ENCODE data around the gene CTR9.

Gene CTR9

GRCh38 chr11:10780040-10780439 is 29.0 kb downstream of the CTR9 start:
- Mint-ChIP-seq H3K4me1 (ENCODE audit: low read depth) (no peaks in the 10 kb centered on the region), H3K27ac (no peak overlapping the region), H3K9me3 (no peaks in the 10 kb centered on the region), H3K27me3 (ENCODE audit: low read depth) (no peaks in the 10 kb centered on the region), H3K36me3 (ENCODE audit: low read depth) (peaks cover 32% of the 10 kb centered on the region), H3K4me3 (no peak overlapping the region)
- no peak for DNase-seq (ENCODE audit: low spot score)

GRCh38 chr11:10784232-10785145 is 33.4 kb downstream of the CTR9 start:
- Mint-ChIP-seq H3K4me3 (no peak overlapping the region), H3K27ac (no peak overlapping the region), H3K9me3 (no peaks in the 10 kb centered on the region), H3K36me3 (ENCODE audit: low read depth) (peaks cover 7% of the 10 kb centered on the region), H3K27me3 (ENCODE audit: low read depth) (no peaks in the 10 kb centered on the region), H3K4me1 (ENCODE audit: low read depth) (no peaks in the 10 kb centered on the region)
- no peak for DNase-seq (ENCODE audit: low spot score)

- Mint-ChIP-seq H3K36me3 (ENCODE audit: low read depth) (peaks cover under 1% of the 10 kb centered on the region), H3K4me1 (ENCODE audit: low read depth) (no peaks in the 10 kb centered on the region), H3K27ac (no peak overlapping the region), H3K4me3 (no peak overlapping the region), H3K9me3 (no peaks in the 10 kb centered on the region), H3K27me3 (ENCODE audit: low read depth) (peaks cover under 1% of the 10 kb centered on the region)
- DNase-seq (ENCODE audit: low spot score): no peak
Measured at GRCh38 chr11:10785146-10785474, 34.1 kb downstream of the CTR9 start.

GRCh38 chr11:10786451-10786850 is 35.4 kb downstream of the CTR9 start:
- no peak for DNase-seq (ENCODE audit: low spot score)
- H3K4me3 Mint-ChIP-seq: no peak overlapping the region
- H3K27ac Mint-ChIP-seq: no peak overlapping the region
- H3K9me3 Mint-ChIP-seq: no peaks in the 10 kb centered on the region
- H3K36me3 Mint-ChIP-seq (ENCODE audit: low read depth): no peaks in the 10 kb centered on the region
- H3K27me3 Mint-ChIP-seq (ENCODE audit: low read depth): peaks cover 10% of the 10 kb centered on the region
- H3K4me1 Mint-ChIP-seq (ENCODE audit: low read depth): no peaks in the 10 kb centered on the region

- Mint-ChIP-seq H3K27ac (no peak overlapping the region), H3K36me3 (ENCODE audit: low read depth) (peaks cover 22% of the 10 kb centered on the region), H3K9me3 (no peaks in the 10 kb centered on the region), H3K4me1 (ENCODE audit: low read depth) (peaks cover 17% of the 10 kb centered on the region), H3K4me3 (peak overlapping the region; percentile 7), H3K27me3 (ENCODE audit: low read depth) (peaks cover 19% of the 10 kb centered on the region)
- peak; percentile 77 for DNase-seq (ENCODE audit: low spot score)
Measured at GRCh38 chr11:10792385-10793068, 41.5 kb downstream of the CTR9 start.

- H3K9me3 Mint-ChIP-seq: no peaks in the 10 kb centered on the region
- H3K4me1 Mint-ChIP-seq (ENCODE audit: low read depth): peaks cover 18% of the 10 kb centered on the region
- H3K4me3 Mint-ChIP-seq: peak overlapping the region; percentile 57
- no peak overlapping the region for H3K27ac Mint-ChIP-seq
- peaks cover 19% of the 10 kb centered on the region for H3K27me3 Mint-ChIP-seq (ENCODE audit: low read depth)
- H3K36me3 Mint-ChIP-seq (ENCODE audit: low read depth): peaks cover 32% of the 10 kb centered on the region
- DNase-seq (ENCODE audit: low spot score): no peak
Measured at GRCh38 chr11:10793470-10794255, 42.6 kb downstream of the CTR9 start.

- Mint-ChIP-seq H3K27ac (no peak overlapping the region), H3K4me3 (no peak overlapping the region), H3K9me3 (no peaks in the 10 kb centered on the region), H3K27me3 (ENCODE audit: low read depth) (peaks cover 10% of the 10 kb centered on the region), H3K4me1 (ENCODE audit: low read depth) (peaks cover 41% of the 10 kb centered on the region), H3K36me3 (ENCODE audit: low read depth) (peaks cover 57% of the 10 kb centered on the region)
- DNase-seq (ENCODE audit: low spot score): no peak
Measured at GRCh38 chr11:10796191-10796590, 45.1 kb downstream of the CTR9 start.

GRCh38 chr11:10797001-10797400 is 46.0 kb downstream of the CTR9 start:
- Mint-ChIP-seq H3K4me3 (no peak overlapping the region), H3K9me3 (no peaks in the 10 kb centered on the region), H3K27me3 (ENCODE audit: low read depth) (peaks cover 4% of the 10 kb centered on the region), H3K36me3 (ENCODE audit: low read depth) (peaks cover 65% of the 10 kb centered on the region), H3K4me1 (ENCODE audit: low read depth) (peaks cover 48% of the 10 kb centered on the region), H3K27ac (no peak overlapping the region)
- no peak for DNase-seq (ENCODE audit: low spot score)

- Mint-ChIP-seq H3K4me1 (ENCODE audit: low read depth) (peaks cover 50% of the 10 kb centered on the region), H3K27ac (no peak overlapping the region), H3K27me3 (ENCODE audit: low read depth) (peaks cover 4% of the 10 kb centered on the region), H3K4me3 (no peak overlapping the region), H3K36me3 (ENCODE audit: low read depth) (peaks cover 70% of the 10 kb centered on the region), H3K9me3 (no peaks in the 10 kb centered on the region)
- no peak for DNase-seq (ENCODE audit: low spot score)
Measured at GRCh38 chr11:10797531-10797930, 46.5 kb downstream of the CTR9 start.

GRCh38 chr11:10798330-10798928 is 47.4 kb downstream of the CTR9 start:
- Mint-ChIP-seq H3K9me3 (no peaks in the 10 kb centered on the region), H3K27me3 (ENCODE audit: low read depth) (no peaks in the 10 kb centered on the region), H3K36me3 (ENCODE audit: low read depth) (peaks cover 77% of the 10 kb centered on the region), H3K4me3 (peak overlapping the region; percentile 24), H3K4me1 (ENCODE audit: low read depth) (peaks cover 46% of the 10 kb centered on the region), H3K27ac (no peak overlapping the region)
- DNase-seq (ENCODE audit: low spot score): no peak

GRCh38 chr11:10800292-10800691 is 49.2 kb downstream of the CTR9 start:
- DNase-seq (ENCODE audit: low spot score): no peak
- H3K4me1 Mint-ChIP-seq (ENCODE audit: low read depth): peaks cover 52% of the 10 kb centered on the region
- no peaks in the 10 kb centered on the region for H3K9me3 Mint-ChIP-seq

GRCh38 chr11:10803676-10804075 is 52.6 kb downstream of the CTR9 start:
- H3K27me3 Mint-ChIP-seq (ENCODE audit: low read depth): no peaks in the 10 kb centered on the region
- peaks cover 65% of the 10 kb centered on the region for H3K4me1 Mint-ChIP-seq (ENCODE audit: low read depth)
- DNase-seq (ENCODE audit: low spot score): no peak
- no peak overlapping the region for H3K27ac Mint-ChIP-seq
- H3K9me3 Mint-ChIP-seq: no peaks in the 10 kb centered on the region
- peaks cover 92% of the 10 kb centered on the region for H3K36me3 Mint-ChIP-seq (ENCODE audit: low read depth)
- no peak overlapping the region for H3K4me3 Mint-ChIP-seq

More at GRCh38 chr11:10800292-10800691, 49.2 kb downstream of the CTR9 start:
- Mint-ChIP-seq H3K27ac (peak overlapping the region; percentile 55), H3K4me3 (peak overlapping the region; percentile 21), H3K36me3 (ENCODE audit: low read depth) (peaks cover 90% of the 10 kb centered on the region), H3K27me3 (ENCODE audit: low read depth) (no peaks in the 10 kb centered on the region)

- DNase-seq (ENCODE audit: low spot score): no peak
- Mint-ChIP-seq H3K4me1 (ENCODE audit: low read depth) (peaks cover 56% of the 10 kb centered on the region), H3K9me3 (no peaks in the 10 kb centered on the region), H3K27me3 (ENCODE audit: low read depth) (no peaks in the 10 kb centered on the region), H3K27ac (peak overlapping the region; percentile 63), H3K4me3 (peak overlapping the region; percentile 30), H3K36me3 (ENCODE audit: low read depth) (peaks cover 74% of the 10 kb centered on the region)
Measured at GRCh38 chr11:10805741-10806140, 54.7 kb downstream of the CTR9 start.
